HFF-Myc (cell line): ENCODE results near the gene DOCK3.

Experiments used
- DNase-seq: peaks from one replicate; pipeline ENCODE4 v3.0.0-alpha.2; 2011; ENCODE audit warnings: low read depth; ENCODE audit errors: extremely low read depth
- H3K4me3 ChIP-seq: replicated peaks from 2 replicates; pipeline ENCODE4 v1.5.1; 2011; ENCODE audit warnings: low read depth, mild to moderate bottlenecking, control low read depth, low read length
- TF ChIP-seq, protein P1 (sequence below): IDR thresholded peaks from 2 replicates; pipeline ENCODE4 v1.5.1; 2012; ENCODE audit warnings: mild to moderate bottlenecking, low read depth, low read length, control low read depth; ENCODE audit errors: missing control alignments

Gene DOCK3

DNA sequence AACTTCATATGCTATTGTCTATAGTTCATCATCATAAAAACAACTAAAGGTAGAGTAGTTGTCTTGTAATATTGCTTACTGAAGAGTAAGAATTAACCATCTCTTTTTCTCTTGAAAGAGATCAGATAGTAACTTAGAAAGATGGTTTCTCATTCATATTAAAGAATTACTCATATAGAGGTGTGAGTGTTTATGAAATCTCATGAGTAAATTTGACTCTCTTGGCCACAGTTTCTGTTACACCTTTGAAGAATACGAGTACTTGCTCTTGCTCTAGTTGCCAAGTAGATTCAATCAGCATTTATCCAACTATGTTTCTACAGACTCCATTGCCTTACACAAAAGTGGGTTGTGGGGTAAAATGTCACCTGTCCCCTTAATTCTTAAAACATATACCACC lies 463.0 kb downstream of the DOCK3 start:
- TF ChIP-seq, protein P1, sequence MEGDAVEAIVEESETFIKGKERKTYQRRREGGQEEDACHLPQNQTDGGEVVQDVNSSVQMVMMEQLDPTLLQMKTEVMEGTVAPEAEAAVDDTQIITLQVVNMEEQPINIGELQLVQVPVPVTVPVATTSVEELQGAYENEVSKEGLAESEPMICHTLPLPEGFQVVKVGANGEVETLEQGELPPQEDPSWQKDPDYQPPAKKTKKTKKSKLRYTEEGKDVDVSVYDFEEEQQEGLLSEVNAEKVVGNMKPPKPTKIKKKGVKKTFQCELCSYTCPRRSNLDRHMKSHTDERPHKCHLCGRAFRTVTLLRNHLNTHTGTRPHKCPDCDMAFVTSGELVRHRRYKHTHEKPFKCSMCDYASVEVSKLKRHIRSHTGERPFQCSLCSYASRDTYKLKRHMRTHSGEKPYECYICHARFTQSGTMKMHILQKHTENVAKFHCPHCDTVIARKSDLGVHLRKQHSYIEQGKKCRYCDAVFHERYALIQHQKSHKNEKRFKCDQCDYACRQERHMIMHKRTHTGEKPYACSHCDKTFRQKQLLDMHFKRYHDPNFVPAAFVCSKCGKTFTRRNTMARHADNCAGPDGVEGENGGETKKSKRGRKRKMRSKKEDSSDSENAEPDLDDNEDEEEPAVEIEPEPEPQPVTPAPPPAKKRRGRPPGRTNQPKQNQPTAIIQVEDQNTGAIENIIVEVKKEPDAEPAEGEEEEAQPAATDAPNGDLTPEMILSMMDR: no peak
- no peak for DNase-seq
- H3K4me3 ChIP-seq: no peak overlapping the region

DNA sequence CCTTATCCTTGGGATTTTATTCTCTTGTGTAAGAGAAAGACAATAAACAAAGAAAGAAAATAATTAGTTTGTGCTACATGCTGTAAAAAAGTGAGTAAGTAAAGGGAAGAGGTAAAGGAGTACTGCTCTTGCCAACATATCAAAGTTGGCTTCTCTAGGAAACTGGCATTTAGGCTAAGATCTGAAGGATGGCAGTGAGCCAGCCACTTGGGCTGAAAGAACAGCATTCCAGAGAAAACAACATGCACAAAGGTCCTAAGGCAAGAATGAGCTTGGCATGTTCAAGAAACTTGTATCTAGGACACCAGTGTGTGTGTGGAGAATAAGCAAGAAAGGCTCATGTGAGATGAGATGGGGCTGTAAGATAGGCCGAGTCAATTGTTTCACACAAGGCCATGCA lies 464.9 kb downstream of the DOCK3 start:
- H3K4me3 ChIP-seq: no peak overlapping the region
- TF ChIP-seq, protein P1: no peak
- DNase-seq: no peak

DNA sequence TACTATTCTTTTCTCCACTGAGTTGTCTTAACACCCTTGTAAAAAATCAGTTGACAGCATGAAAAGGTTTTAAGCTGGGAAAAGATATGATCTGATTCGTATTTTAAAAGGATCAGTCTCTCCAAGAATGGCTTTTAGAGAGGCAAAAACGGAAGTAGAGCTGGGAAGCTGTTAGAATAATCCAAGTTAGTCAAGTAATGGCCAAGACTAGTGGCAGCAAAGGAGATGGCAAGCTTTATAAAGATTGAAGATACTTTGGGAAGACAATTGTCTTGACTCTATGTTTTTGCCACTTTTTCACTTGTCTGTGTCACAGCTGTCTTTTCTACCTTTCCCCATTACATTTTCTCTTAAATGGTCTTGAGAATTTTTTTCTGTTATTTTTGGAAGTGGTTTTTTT lies 466.8 kb downstream of the DOCK3 start:
- DNase-seq: no peak
- TF ChIP-seq, protein P1: no peak
- no peak overlapping the region for H3K4me3 ChIP-seq

DNA sequence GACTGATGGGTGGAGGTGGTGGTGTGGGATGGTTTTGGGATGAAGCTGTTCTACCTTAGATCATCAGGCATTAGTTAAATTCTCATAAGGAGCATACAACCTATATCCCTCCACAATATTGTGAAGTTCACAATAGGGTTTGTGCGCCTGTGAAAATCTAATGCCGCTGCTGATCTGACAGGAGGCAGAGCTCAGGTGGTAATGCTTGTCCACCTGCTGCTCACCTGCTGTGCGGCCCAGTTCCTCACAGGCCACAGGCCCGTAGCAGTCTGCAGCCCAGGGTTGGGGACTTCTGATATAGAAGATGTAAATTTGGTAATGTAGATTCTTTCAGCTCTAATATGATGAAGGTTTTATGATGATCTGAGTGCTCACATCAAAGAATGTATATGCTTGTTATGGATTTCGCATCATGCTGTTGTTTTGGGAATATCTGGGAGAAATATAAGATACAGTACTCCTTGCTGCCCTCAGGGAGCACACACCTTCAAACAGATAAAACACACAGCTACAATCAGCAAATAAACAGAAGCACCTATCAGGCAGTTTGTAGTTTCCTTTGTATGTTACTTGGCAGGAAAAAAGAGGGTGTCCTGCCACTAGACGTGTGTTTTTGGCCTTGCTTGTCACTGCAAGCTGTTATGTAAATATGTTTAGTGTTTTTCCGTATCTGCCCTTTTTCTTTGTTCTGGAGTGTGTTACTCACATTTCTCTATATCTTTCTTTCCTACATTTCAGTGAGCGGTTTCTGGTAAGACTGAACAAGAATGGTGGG lies 471.3 kb downstream of the DOCK3 start:
- TF ChIP-seq, protein P1: no peak
- no peak overlapping the region for H3K4me3 ChIP-seq
- no peak for DNase-seq

DNA sequence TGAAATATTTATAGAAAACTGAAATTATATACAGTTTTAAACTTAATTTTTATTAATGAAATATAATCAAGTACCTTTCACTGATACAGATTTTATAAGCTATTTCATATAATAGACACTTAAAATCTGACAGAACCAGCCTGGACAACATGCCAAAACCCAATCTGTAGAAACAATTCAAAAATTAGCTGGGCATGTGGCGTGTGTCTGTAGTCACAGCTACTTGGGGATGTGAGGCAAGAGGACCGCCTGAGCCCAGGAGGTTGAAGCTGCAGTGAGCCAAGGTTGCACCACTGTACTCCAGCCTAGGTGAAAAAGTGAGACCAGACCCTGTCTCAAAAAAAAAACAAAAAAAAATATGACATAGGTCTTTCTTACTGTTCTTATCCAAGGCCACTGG lies 472.1 kb downstream of the DOCK3 start:
- DNase-seq: no peak
- TF ChIP-seq, protein P1: no peak
- no peak overlapping the region for H3K4me3 ChIP-seq

DNA sequence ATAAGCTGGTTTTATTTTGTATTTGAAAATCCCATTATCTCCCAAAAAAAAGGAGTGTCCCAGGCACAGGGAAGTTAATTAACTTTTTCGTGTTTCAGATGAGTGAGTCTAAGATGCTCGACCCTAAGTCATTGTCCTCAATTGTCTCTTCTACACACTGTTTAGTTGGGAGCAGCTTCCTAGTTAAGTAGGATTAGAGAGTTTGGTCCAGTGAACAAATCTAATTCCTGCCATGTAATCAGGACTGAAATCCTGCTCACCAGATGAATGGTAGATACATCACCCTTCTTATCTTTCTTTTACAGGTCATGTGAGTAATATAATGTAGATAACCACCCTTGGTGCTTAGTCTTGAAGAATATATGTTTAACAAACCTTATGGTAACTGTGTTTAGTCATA lies 481.4 kb downstream of the DOCK3 start:
- TF ChIP-seq, protein P1: no peak
- H3K4me3 ChIP-seq: no peak overlapping the region
- no peak for DNase-seq

DNA sequence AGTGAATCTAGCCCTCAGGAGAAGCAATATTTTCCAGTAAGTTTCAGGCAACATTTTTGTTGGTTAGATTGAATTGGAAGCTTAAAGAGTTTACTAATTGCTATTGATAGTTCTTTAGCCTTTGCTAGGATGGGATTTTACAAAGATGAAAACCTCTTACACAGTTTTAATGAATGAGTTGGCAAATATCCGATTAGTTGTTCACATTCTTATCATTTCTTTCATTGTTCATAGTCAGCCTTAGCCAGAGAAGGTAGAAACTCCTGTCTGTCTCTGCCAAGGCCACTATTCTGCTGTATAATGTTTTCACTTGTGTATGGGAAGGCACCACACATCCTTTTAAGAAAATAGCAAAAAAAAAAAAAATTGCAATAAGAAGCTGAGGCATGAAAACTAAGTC lies 488.3 kb downstream of the DOCK3 start:
- DNase-seq: no peak
- TF ChIP-seq, protein P1: no peak
- H3K4me3 ChIP-seq: no peak overlapping the region
